K562 (cell line): Measurements from ENCODE around the gene ABLIM1.

Experiments used
- CTCF ChIP-seq, 3 experiments: IDR thresholded peaks in 2 of 3; conservative IDR thresholded peaks in 1 of 3; 2 replicates each; pipeline ENCODE4 v1.5.1; 2011 to 2012; ENCODE audit warnings: low read length in 3 of 3, mild to moderate bottlenecking in 3 of 3, control low read depth in 2 of 3, improper control_type of control experiment in 1 of 3, inconsistent platforms in 1 of 3, low read depth in 1 of 3, mixed read lengths in 1 of 3, moderate library complexity in 1 of 3; ENCODE audit not compliant: insufficient read depth in 2 of 3
- JUNB ChIP-seq: fragments of 450-650 bp; formaldehyde crosslinking; conservative IDR thresholded peaks from 2 replicates; pipeline ENCODE4 v1.4.0; 2020; ENCODE audit warnings: mild to moderate bottlenecking
- NFRKB ChIP-seq: fragments of 450-650 bp; IDR thresholded peaks from 2 replicates; pipeline ENCODE4 v1.6.1; 2016; ENCODE audit warnings: low read depth

- no peak for TF ChIP-seq CTCF (IDR thresholded peaks at IDR 0.05 in 2 of 3, conservative IDR thresholded peaks at IDR 0.05 in 1 of 3; ENCODE audit: insufficient read depth in 2 of 3, low read depth in 1 of 3, low read length in 3 of 3)
- TF ChIP-seq JUNB (CRISPR knock-in tag), result no peak
- no peak for TF ChIP-seq NFRKB
These were observed 175.4 kb downstream of the ABLIM1 start for GRCh38 chr10:114482480-114483304.
